HepG2 (cell line): ENCODE data around the gene GPAT3.

Source experiments
- EZH2 ChIP-seq: conservative IDR thresholded peaks from 2 replicates; pipeline ENCODE4 v1.6.1; 2012; ENCODE audit warnings: mild to moderate bottlenecking, low read depth, low read length, moderate library complexity
- KDM5B ChIP-seq: sonication (generic); formaldehyde crosslinking; IDR thresholded peaks from 2 replicates; pipeline ENCODE4 v1.4.0; 2020; ENCODE audit warnings: missing genetic modification reagents, mild to moderate bottlenecking, borderline replicate concordance
- PLRG1 ChIP-seq: fragments of 450-650 bp; conservative IDR thresholded peaks from 2 replicates; pipeline ENCODE4 v1.6.1; 2016
- POLR2A ChIP-seq, 2 experiments: IDR thresholded peaks; 2 replicates each; pipeline ENCODE4 v1.6.1; 2011; ENCODE audit warnings: low read depth in 2 of 2, low read length in 2 of 2, mild to moderate bottlenecking in 1 of 2, moderate library complexity in 1 of 2; ENCODE audit not compliant: insufficient read depth in 1 of 2
- SP1 ChIP-seq, 2 experiments: fragments of 450-650 bp in 1 of 2; sonication (generic) in 1 of 2; formaldehyde crosslinking in 1 of 2; IDR thresholded peaks; 2 replicates each; pipeline versions ENCODE4 v1.4.0 to v1.6.1; 2016 to 2020; ENCODE audit warnings: missing genetic modification reagents in 1 of 2
- TCF12 ChIP-seq, 2 experiments: fragments of 450-650 bp in 1 of 2; sonication (generic) in 1 of 2; formaldehyde crosslinking in 1 of 2; IDR thresholded peaks; 2 replicates each; pipeline versions ENCODE4 v1.6.1 to v1.8.0; 2017 to 2022; ENCODE audit warnings: antibody characterized with exemption in 1 of 2, mild to moderate bottlenecking in 1 of 2, missing genetic modification reagents in 1 of 2, moderate library complexity in 1 of 2
- ZFP36L2 ChIP-seq: sonication (generic); formaldehyde crosslinking; IDR thresholded peaks from 2 replicates; pipeline ENCODE4 v1.4.0; 2020; ENCODE audit warnings: missing genetic modification reagents
- ZNF496 ChIP-seq: sonication (generic); formaldehyde crosslinking; IDR thresholded peaks from 2 replicates; pipeline ENCODE4 v1.8.1; 2023; ENCODE audit warnings: mild to moderate bottlenecking, moderate library complexity, missing genetic modification reagents; ENCODE audit not compliant: insufficient replicate concordance
- TF ChIP-seq, protein P1 (sequence below): sonication (generic); formaldehyde crosslinking; IDR thresholded peaks from 2 replicates; pipeline ENCODE4 v1.5.0; 2020; ENCODE audit warnings: mild to moderate bottlenecking, missing genetic modification reagents, moderate library complexity
- TF ChIP-seq, protein P2 (sequence below): sonication (generic); formaldehyde crosslinking; IDR thresholded peaks from 2 replicates; pipeline ENCODE4 v1.4.0; 2020; ENCODE audit warnings: missing genetic modification reagents
- TF ChIP-seq, protein P3 (sequence below): sonication (generic); formaldehyde crosslinking; IDR thresholded peaks from 2 replicates; pipeline ENCODE4 v1.4.0; 2020; ENCODE audit warnings: low read depth, missing genetic modification reagents
- TF ChIP-seq, protein P4 (sequence below): sonication (generic); formaldehyde crosslinking; IDR thresholded peaks from 2 replicates; pipeline ENCODE4 v1.5.1; 2020; ENCODE audit warnings: missing genetic modification reagents, mild to moderate bottlenecking, borderline replicate concordance
- TF ChIP-seq, protein P5 (sequence below): IDR thresholded peaks from 2 replicates; pipeline ENCODE4 v1.6.1; 2012; ENCODE audit warnings: low read length, improper control_type of control experiment

DNA sequence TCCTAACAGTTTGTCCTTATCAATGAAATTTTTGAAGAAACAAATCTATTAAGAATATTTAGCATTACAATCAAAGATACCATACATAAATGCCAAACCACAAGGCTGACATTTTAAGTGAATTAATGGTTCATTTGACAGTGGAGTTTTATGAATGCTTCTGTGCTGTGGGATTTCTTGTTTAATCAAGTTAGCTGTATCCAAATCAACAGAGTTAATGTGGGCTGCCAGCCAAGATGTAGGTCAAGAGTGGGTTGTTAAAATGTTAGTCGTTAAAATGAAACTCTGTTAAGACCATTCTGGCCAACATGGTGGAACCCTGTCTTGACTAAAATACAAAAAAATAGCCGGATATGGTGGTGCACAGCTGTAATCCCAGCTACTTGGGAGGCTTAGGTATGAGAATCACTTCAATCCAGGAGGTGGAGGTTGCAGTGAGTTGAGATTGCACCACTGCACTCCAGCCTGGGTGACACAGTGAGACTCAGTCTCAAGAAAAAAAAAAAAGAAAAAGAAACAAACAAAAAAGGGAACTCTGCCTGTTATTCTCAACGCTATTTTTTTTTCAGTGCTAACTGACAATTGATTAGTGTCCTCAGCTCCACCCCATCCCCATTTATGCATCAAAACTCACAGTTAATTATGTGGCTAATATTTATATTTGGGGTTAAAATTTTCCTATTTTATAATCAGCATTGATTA lies 20.2 kb downstream of the GPAT3 start:
- TF ChIP-seq, protein P1, sequence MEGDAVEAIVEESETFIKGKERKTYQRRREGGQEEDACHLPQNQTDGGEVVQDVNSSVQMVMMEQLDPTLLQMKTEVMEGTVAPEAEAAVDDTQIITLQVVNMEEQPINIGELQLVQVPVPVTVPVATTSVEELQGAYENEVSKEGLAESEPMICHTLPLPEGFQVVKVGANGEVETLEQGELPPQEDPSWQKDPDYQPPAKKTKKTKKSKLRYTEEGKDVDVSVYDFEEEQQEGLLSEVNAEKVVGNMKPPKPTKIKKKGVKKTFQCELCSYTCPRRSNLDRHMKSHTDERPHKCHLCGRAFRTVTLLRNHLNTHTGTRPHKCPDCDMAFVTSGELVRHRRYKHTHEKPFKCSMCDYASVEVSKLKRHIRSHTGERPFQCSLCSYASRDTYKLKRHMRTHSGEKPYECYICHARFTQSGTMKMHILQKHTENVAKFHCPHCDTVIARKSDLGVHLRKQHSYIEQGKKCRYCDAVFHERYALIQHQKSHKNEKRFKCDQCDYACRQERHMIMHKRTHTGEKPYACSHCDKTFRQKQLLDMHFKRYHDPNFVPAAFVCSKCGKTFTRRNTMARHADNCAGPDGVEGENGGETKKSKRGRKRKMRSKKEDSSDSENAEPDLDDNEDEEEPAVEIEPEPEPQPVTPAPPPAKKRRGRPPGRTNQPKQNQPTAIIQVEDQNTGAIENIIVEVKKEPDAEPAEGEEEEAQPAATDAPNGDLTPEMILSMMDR: no peak
- no peak for TF ChIP-seq POLR2A (IDR thresholded peaks at IDR 0.05; ENCODE audit: insufficient read depth in 1 of 2, low read depth in 2 of 2, low read length in 2 of 2)
- no peak for TF ChIP-seq TCF12 (IDR thresholded peaks at IDR 0.05)
- no peak for TF ChIP-seq TCF12 (CRISPR knock-in tag; IDR thresholded peaks at IDR 0.05)
- no peak for TF ChIP-seq SP1 (IDR thresholded peaks at IDR 0.05)
- TF ChIP-seq SP1 (CRISPR knock-in tag; IDR thresholded peaks at IDR 0.05): no peak
- TF ChIP-seq ZNF496 (CRISPR knock-in tag): no peak
- TF ChIP-seq KDM5B (CRISPR knock-in tag): no peak
- no peak for TF ChIP-seq EZH2
- TF ChIP-seq, protein P2, sequence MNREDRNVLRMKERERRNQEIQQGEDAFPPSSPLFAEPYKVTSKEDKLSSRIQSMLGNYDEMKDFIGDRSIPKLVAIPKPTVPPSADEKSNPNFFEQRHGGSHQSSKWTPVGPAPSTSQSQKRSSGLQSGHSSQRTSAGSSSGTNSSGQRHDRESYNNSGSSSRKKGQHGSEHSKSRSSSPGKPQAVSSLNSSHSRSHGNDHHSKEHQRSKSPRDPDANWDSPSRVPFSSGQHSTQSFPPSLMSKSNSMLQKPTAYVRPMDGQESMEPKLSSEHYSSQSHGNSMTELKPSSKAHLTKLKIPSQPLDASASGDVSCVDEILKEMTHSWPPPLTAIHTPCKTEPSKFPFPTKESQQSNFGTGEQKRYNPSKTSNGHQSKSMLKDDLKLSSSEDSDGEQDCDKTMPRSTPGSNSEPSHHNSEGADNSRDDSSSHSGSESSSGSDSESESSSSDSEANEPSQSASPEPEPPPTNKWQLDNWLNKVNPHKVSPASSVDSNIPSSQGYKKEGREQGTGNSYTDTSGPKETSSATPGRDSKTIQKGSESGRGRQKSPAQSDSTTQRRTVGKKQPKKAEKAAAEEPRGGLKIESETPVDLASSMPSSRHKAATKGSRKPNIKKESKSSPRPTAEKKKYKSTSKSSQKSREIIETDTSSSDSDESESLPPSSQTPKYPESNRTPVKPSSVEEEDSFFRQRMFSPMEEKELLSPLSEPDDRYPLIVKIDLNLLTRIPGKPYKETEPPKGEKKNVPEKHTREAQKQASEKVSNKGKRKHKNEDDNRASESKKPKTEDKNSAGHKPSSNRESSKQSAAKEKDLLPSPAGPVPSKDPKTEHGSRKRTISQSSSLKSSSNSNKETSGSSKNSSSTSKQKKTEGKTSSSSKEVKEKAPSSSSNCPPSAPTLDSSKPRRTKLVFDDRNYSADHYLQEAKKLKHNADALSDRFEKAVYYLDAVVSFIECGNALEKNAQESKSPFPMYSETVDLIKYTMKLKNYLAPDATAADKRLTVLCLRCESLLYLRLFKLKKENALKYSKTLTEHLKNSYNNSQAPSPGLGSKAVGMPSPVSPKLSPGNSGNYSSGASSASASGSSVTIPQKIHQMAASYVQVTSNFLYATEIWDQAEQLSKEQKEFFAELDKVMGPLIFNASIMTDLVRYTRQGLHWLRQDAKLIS: no peak
- TF ChIP-seq, protein P3, sequence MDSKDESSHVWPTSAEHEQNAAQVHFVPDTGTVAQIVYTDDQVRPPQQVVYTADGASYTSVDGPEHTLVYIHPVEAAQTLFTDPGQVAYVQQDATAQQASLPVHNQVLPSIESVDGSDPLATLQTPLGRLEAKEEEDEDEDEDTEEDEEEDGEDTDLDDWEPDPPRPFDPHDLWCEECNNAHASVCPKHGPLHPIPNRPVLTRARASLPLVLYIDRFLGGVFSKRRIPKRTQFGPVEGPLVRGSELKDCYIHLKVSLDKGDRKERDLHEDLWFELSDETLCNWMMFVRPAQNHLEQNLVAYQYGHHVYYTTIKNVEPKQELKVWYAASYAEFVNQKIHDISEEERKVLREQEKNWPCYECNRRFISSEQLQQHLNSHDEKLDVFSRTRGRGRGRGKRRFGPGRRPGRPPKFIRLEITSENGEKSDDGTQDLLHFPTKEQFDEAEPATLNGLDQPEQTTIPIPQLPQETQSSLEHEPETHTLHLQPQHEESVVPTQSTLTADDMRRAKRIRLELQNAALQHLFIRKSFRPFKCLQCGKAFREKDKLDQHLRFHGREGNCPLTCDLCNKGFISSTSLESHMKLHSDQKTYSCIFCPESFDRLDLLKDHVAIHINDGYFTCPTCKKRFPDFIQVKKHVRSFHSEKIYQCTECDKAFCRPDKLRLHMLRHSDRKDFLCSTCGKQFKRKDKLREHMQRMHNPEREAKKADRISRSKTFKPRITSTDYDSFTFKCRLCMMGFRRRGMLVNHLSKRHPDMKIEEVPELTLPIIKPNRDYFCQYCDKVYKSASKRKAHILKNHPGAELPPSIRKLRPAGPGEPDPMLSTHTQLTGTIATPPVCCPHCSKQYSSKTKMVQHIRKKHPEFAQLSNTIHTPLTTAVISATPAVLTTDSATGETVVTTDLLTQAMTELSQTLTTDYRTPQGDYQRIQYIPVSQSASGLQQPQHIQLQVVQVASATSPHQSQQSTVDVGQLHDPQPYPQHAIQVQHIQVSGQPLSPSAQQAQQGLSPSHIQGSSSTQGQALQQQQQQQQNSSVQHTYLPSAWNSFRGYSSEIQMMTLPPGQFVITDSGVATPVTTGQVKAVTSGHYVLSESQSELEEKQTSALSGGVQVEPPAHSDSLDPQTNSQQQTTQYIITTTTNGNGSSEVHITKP (CRISPR knock-in tag): no peak
- TF ChIP-seq, protein P4, sequence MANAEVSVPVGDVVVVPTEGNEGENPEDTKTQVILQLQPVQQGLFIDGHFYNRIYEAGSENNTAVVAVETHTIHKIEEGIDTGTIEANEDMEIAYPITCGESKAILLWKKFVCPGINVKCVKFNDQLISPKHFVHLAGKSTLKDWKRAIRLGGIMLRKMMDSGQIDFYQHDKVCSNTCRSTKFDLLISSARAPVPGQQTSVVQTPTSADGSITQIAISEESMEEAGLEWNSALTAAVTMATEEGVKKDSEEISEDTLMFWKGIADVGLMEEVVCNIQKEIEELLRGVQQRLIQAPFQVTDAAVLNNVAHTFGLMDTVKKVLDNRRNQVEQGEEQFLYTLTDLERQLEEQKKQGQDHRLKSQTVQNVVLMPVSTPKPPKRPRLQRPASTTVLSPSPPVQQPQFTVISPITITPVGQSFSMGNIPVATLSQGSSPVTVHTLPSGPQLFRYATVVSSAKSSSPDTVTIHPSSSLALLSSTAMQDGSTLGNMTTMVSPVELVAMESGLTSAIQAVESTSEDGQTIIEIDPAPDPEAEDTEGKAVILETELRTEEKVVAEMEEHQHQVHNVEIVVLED (CRISPR knock-in tag): no peak
- no peak for TF ChIP-seq ZFP36L2 (CRISPR knock-in tag)
- TF ChIP-seq PLRG1: no peak
- TF ChIP-seq, protein P5, sequence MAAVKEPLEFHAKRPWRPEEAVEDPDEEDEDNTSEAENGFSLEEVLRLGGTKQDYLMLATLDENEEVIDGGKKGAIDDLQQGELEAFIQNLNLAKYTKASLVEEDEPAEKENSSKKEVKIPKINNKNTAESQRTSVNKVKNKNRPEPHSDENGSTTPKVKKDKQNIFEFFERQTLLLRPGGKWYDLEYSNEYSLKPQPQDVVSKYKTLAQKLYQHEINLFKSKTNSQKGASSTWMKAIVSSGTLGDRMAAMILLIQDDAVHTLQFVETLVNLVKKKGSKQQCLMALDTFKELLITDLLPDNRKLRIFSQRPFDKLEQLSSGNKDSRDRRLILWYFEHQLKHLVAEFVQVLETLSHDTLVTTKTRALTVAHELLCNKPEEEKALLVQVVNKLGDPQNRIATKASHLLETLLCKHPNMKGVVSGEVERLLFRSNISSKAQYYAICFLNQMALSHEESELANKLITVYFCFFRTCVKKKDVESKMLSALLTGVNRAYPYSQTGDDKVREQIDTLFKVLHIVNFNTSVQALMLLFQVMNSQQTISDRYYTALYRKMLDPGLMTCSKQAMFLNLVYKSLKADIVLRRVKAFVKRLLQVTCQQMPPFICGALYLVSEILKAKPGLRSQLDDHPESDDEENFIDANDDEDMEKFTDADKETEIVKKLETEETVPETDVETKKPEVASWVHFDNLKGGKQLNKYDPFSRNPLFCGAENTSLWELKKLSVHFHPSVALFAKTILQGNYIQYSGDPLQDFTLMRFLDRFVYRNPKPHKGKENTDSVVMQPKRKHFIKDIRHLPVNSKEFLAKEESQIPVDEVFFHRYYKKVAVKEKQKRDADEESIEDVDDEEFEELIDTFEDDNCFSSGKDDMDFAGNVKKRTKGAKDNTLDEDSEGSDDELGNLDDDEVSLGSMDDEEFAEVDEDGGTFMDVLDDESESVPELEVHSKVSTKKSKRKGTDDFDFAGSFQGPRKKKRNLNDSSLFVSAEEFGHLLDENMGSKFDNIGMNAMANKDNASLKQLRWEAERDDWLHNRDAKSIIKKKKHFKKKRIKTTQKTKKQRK: no peak
